ENCODE data around the gene KCNE5.
"Not testable (repeated sequence)": the region's sequence is repeated elsewhere in the genome, so short reads cannot be mapped to it uniquely, and the experiment has no call there.

KCNE5 gene

DNA sequence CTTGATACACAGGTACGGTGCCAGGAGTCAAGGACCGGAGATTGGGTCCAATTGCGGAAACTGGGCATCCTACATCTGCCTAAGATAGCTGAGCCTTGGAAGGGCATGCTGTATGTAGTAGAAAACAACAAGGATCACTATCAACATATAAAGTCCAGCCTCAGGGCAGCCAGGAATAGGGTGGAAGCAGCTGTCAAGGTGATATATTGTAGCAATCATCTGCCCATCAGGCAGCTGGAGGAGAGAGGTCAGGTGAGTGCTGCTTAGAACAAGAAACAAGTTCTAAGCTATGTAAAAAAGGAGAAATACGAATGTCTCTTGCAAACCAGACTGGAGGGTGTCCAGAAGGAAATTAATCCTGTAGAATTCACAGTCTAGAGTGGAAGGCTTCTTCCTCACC is 34.8 kb downstream of the KCNE5 start:
- DNase-seq (ENCODE audit: insufficient read length) (no peak), FAIRE-seq (no peak)
- no peak for TF ChIP-seq POLR2A (IDR thresholded peaks at IDR 0.05; ENCODE audit: low read depth, low read length)
- TF ChIP-seq TAF1 (IDR thresholded peaks at IDR 0.05; ENCODE audit: borderline replicate concordance, low read depth, low read length): no peak
- no peak for TF ChIP-seq POLR2AphosphoS5 (IDR thresholded peaks at IDR 0.05; ENCODE audit: low read depth, low read length)

DNA sequence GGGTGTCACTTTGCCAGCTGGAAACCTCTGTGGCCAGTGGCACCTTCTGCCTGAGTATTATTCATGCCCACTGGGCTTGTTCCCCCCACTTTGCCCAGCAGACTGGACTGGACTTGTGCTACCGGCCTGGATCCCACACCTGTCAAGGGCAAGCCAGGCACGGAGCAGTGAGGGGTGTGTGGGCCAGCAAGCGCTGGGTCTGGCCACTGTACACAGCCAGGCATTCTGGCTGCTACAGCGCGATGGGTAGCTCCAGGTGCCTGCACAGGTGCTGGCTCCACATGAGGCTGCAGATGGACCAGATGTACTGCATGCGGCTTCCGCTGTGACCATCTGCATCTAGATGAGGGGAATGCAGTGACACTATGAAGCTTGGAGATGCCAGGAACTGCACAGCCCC is 39.5 kb downstream of the KCNE5 start:
- DNase-seq (ENCODE audit: insufficient read length) (no peak), FAIRE-seq (no peak)
- TF ChIP-seq TAF1 (IDR thresholded peaks at IDR 0.05; ENCODE audit: borderline replicate concordance, low read depth, low read length) (no peak), POLR2AphosphoS5 (IDR thresholded peaks at IDR 0.05; ENCODE audit: low read depth, low read length) (no peak), POLR2A (IDR thresholded peaks at IDR 0.05; ENCODE audit: low read depth, low read length) (no peak)

DNA sequence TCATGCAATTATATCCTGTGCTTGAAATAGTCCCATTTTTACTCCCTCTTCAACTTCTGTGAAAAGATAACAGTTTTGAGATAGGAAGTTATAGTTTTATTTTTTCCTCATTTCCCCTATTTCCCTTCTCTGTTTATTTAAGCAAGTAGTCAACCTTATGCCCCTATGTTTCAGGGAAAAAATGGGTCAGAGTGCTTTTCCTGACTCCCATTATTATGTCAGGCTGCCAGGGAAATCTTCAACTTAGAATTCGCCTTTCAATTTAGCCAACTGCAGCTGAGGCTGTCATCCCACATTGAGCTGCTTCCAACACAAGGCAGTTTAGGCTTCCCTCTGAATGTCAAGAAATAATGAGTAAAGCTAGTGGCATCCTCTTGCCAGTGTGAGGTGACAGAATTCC is 46.1 kb downstream of the KCNE5 start:
- FAIRE-seq (no peak), DNase-seq (ENCODE audit: insufficient read length) (no peak)
- no peak for TF ChIP-seq POLR2AphosphoS5 (IDR thresholded peaks at IDR 0.05; ENCODE audit: low read depth, low read length)
- TF ChIP-seq TAF1 (IDR thresholded peaks at IDR 0.05; ENCODE audit: borderline replicate concordance, low read depth, low read length): no peak
- no peak for TF ChIP-seq POLR2A (IDR thresholded peaks at IDR 0.05; ENCODE audit: low read depth, low read length)

DNA sequence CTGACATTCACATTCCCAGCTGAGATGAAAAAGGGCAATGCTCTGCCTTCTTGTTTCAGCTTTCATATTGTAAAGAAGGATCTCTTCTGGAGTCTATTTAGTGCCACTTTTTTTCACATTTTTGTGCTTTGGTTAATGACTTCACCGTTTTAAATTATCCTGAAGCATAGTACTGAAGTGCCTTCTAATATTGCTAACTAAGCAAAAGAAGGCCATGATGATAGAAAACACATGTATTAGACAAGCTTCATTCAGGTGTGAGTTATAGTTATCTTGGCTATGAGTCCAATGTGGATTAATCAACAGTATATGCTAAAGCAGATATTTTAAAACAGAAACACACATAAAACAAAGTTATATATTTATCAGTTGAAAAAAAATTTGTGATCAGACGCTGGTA is 47.9 kb downstream of the KCNE5 start:
- FAIRE-seq (no peak), DNase-seq (ENCODE audit: insufficient read length) (no peak)
- TF ChIP-seq POLR2A (IDR thresholded peaks at IDR 0.05; ENCODE audit: low read depth, low read length) (no peak), TAF1 (IDR thresholded peaks at IDR 0.05; ENCODE audit: borderline replicate concordance, low read depth, low read length) (no peak), POLR2AphosphoS5 (IDR thresholded peaks at IDR 0.05; ENCODE audit: low read depth, low read length) (no peak)

DNA sequence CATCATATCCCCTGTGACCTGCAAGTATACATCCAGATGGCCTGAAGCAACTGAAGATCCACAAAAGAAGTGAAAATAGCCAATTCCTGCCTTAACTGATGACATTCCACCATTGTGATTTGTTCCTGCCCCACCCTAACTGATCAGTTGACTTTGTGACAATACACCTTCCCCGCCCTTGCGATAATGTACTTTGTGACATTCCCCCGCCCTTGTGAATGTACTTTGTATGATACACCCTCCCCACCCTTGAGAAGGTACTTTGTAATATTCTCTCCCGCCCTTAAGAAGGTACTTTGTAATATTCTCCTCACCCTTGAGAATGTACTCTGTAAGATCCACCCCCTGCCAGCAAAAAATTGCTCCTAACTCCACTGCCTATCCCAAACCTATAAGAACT is 48.9 kb downstream of the KCNE5 start:
- DNase-seq (ENCODE audit: insufficient read length); FAIRE-seq: not testable (repeated sequence)

Data from GM12892 (cell line).